ENCODE results near the gene CERKL. TPM values are rescaled to one million over a fixed set of nuclear protein-coding genes. Genes with fewer than 3 reads are reported as not detected.

The CERKL gene
- total RNA-seq, 1 donor: 0.27 TPM

DNA sequence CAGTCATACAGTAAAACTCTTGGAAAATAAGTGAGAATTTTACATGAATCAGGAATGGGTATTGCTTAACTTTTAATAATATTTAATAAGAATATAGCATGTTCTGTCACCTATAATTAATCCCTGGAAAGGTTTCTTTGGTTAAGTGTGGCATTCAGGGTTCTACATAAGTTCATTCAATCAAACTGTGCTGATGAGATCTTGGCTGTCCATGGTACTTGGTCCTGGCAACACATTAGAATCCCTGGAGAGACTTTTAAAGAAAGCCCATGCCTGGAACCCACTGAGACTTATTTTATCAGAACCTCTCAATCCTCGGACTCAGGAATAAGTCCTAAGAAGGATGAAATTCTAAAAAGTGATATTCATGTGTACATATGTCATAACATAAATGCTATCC is 60.3 kb downstream of the CERKL start:
- no peak for DNase-seq (ENCODE audit: low read depth)
- H3K4me3 ChIP-seq (ENCODE audit: low read depth, low read length): no peak overlapping the region

DNA sequence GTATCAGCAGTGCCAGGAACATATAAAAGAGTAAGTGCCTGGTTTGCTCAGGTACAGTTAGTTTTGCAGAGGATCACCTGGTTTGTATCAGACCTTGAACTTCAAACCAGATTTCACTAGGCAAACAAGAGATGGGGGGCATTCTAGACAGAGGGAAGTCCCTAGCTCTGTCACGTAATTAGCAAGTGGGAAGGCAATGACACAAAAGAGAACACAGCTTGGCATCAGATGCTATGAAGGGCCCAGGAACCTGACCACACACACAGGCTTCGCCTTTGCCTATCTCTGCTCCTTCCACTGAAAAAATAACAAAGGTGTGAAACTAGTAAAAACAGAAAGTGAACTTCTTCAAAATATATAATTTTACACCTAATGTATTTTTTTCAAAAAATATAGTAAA is 62.6 kb downstream of the CERKL start:
- TF ChIP-seq, protein P1, sequence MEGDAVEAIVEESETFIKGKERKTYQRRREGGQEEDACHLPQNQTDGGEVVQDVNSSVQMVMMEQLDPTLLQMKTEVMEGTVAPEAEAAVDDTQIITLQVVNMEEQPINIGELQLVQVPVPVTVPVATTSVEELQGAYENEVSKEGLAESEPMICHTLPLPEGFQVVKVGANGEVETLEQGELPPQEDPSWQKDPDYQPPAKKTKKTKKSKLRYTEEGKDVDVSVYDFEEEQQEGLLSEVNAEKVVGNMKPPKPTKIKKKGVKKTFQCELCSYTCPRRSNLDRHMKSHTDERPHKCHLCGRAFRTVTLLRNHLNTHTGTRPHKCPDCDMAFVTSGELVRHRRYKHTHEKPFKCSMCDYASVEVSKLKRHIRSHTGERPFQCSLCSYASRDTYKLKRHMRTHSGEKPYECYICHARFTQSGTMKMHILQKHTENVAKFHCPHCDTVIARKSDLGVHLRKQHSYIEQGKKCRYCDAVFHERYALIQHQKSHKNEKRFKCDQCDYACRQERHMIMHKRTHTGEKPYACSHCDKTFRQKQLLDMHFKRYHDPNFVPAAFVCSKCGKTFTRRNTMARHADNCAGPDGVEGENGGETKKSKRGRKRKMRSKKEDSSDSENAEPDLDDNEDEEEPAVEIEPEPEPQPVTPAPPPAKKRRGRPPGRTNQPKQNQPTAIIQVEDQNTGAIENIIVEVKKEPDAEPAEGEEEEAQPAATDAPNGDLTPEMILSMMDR (IDR thresholded peaks at IDR 0.05; ENCODE audit: insufficient read depth, low read length): no peak
- H3K4me3 ChIP-seq (ENCODE audit: low read depth, low read length): no peak overlapping the region
- DNase-seq (ENCODE audit: low read depth): no peak

More for the DNA sequence above, 60.3 kb downstream of the CERKL start:
- TF ChIP-seq, protein P1 (IDR thresholded peaks at IDR 0.05; ENCODE audit: insufficient read depth, low read length): no peak

DNA sequence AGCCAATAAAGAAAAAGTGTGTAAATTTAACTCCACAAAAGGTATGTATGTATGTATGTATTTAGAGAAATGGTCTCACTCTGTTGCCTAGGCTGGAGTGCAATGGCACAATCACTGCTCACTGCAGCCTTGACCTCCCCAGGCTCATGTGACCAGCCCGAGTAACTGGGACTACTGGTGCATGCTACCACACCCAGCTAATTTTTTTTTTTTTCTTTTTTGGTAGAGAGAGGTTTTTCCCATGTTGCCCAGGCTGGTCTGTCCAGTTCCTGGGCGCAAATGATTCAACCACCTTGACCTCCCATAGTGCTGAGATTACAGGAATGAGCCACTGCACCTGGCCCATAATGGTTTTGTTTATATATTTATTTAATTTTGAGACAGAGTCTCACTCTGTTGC is 67.1 kb downstream of the CERKL start:
- DNase-seq (ENCODE audit: low read depth): no peak
- TF ChIP-seq, protein P1 (IDR thresholded peaks at IDR 0.05; ENCODE audit: insufficient read depth, low read length): no peak
- H3K4me3 ChIP-seq (ENCODE audit: low read depth, low read length): no peak overlapping the region

DNA sequence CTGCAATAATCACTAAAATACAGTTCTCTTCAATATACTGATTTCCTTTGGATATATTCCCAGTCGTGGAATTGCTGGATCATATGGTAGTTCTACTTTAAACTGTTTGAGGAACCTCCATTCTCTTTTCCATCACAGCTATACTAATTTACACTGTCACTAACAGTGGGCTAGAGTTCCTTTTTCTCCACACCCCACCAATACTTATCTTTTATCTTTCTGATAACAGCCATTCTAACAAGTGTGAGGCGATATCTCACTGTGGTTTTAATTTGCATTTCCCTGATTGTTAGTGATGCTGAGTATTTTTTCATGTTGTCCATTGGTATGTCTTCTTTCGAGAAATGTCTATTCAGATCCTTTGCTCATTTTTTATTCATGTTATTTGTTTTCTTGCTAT is 68.4 kb downstream of the CERKL start:
- no peak for DNase-seq (ENCODE audit: low read depth)
- TF ChIP-seq, protein P1 (IDR thresholded peaks at IDR 0.05; ENCODE audit: insufficient read depth, low read length): no peak
- no peak overlapping the region for H3K4me3 ChIP-seq (ENCODE audit: low read depth, low read length)

DNA sequence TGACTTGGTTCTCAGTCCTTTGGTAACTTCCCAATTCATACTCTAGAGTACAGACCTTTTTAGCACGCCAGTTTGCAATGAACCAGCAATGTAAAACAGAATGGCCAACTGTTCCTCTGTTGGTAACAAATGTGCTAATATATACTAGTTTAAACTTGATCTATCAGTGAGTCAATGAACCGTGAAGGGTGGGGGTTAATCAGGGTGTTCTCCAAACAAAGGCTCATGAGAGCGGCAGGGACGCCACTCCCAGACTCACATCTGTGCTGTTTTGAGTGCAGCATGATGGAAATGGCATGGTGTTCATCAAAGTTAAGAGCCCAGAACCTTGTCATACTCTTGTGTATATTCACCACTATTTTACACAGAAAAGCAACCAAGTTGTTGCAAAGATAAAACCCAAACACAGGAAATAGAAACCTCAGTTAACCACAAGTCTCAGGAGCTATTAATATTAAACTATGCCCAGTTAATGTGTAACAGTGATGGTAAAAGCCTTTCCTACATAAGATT is 70.3 kb downstream of the CERKL start:
- TF ChIP-seq, protein P1 (IDR thresholded peaks at IDR 0.05; ENCODE audit: insufficient read depth, low read length): no peak
- no peak for DNase-seq (ENCODE audit: low read depth)
- no peak overlapping the region for H3K4me3 ChIP-seq (ENCODE audit: low read depth, low read length)

DNA sequence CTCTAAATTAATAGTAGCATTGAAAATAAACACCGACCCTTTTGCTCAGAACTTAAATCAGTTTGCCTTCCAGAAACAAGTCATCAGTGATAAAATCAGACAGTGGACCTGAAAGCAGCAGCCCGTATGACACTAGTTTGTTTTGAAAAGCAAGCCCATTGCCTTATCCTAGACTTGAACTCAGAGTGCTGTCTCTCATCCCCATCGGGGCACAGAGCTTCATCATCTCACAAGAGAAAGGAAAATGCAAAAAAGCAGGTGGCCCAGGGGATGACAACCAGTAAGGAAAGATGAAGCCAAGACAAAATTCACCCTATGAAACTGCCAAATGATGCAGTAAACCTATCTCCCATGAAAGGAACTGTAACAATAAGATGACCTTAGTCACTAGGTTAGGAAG is 71.2 kb downstream of the CERKL start:
- H3K4me3 ChIP-seq (ENCODE audit: low read depth, low read length): no peak overlapping the region
- DNase-seq (ENCODE audit: low read depth): no peak
- TF ChIP-seq, protein P1 (IDR thresholded peaks at IDR 0.05; ENCODE audit: insufficient read depth, low read length): no peak

DNA sequence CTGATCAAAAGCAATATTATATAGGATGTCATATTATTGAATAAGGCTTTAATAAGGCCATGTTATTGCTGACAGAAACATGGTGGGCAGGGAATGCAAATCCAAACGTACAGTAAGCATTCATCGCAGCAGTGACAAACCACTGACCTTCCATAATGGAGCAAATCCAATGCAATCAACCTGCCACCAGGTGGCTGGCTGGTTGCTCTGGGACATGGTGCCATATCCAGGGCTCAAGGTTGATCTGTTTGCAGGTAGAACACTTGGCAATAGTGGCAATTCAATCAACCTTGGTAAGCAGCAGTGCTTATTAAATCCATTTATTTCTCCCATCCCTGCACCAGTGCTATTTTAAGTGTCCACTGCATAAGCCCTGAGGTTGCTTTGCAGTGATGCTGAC is 75.4 kb downstream of the CERKL start:
- DNase-seq (ENCODE audit: low read depth): no peak
- no peak overlapping the region for H3K4me3 ChIP-seq (ENCODE audit: low read depth, low read length)
- TF ChIP-seq, protein P1 (IDR thresholded peaks at IDR 0.05; ENCODE audit: insufficient read depth, low read length): no peak

All from fibroblast of the aortic adventitia (primary cell).